Endothelial cell of umbilical vein (primary cell): ENCODE measurements around the gene RARRES2. TPM values are rescaled to one million over a fixed set of nuclear protein-coding genes. Genes with fewer than 3 reads are reported as not detected.

Experiments used
- BruUV-seq: library from RNA; stranded (reverse); fragments of 400-500 nt; replicated peaks from 2 replicates; lab custom pipeline; 2021; lab: Mats Ljungman, UMichigan
- CTCF ChIA-PET: fragments of 300-600, 350-600 bp; sonication (Branson Sonifier 250); formaldehyde crosslinking; loops from one replicate; lab custom pipeline; 2021; ENCODE audit warnings: antibody characterized with exemption, inconsistent platforms; lab: Charles Lee
- POLR2A ChIA-PET: fragments of 300-600, 350-600 bp; sonication (Branson Sonifier 250); formaldehyde crosslinking; loops from one replicate; lab custom pipeline; 2021; ENCODE audit warnings: antibody characterized with exemption, inconsistent platforms; lab: Charles Lee
- DNase-seq: peaks from one replicate; pipeline ENCODE4 v3.0.0-alpha.2; 2011; ENCODE audit warnings: low read depth, low spot score
- FAIRE-seq: peaks from 2 replicates; lab custom pipeline; 2011; peaks lifted over from hg19 to GRCh38; lab: Jason Lieb, UNC
- H2AFZ ChIP-seq: 2 replicates; pipeline ENCODE4 v1.6.0; 2012; ENCODE audit warnings: low read depth, low read length, control low read depth, inconsistent platforms
- H3K27ac ChIP-seq: 2 replicates; pipeline ENCODE4 v1.5.1; 2011; ENCODE audit warnings: low read depth, mild to moderate bottlenecking, control low read depth, low read length, moderate library complexity; ENCODE audit not compliant: insufficient read depth
- H3K27me3 ChIP-seq, 2 experiments: 2 replicates each; pipeline versions ENCODE4 v1.6.0 to v1.6.1; 2011; ENCODE audit warnings: low read length in 2 of 2, mixed read lengths in 1 of 2; ENCODE audit not compliant: control insufficient read depth in 2 of 2, insufficient read depth in 2 of 2
- H3K36me3 ChIP-seq, 2 experiments: 2 replicates in 1 of 2; 3 replicates in 1 of 2; pipeline ENCODE4 v1.5.1; 2011; ENCODE audit warnings: low read length in 2 of 2, mild to moderate bottlenecking in 1 of 2, moderate library complexity in 1 of 2; ENCODE audit not compliant: control insufficient read depth in 2 of 2, insufficient read depth in 2 of 2; ENCODE audit errors: extremely low read depth in 1 of 2
- H3K4me1 ChIP-seq: 3 replicates; pipeline ENCODE4 v1.5.1; 2011; ENCODE audit warnings: mild to moderate bottlenecking, low read length; ENCODE audit not compliant: control insufficient read depth, insufficient read depth; ENCODE audit errors: extremely low read depth
- H3K4me2 ChIP-seq: 2 replicates; pipeline ENCODE4 v1.6.1; 2011; ENCODE audit warnings: low read length, control low read depth, mixed read lengths; ENCODE audit not compliant: insufficient read depth
- H3K4me3 ChIP-seq, 3 experiments: fragments of 200-600 bp in 1 of 3; sonication (generic), shearing (Covaris generic) in 1 of 3; replicated peaks in 1 of 3; 2 replicates each; pipeline ENCODE4 v1.5.1; 2011 to 2016; ENCODE audit warnings: control low read depth in 3 of 3, low read length in 3 of 3, mild to moderate bottlenecking in 2 of 3, inconsistent platforms in 1 of 3, low read depth in 1 of 3, moderate library complexity in 1 of 3; ENCODE audit not compliant: insufficient read depth in 1 of 3
- H3K79me2 ChIP-seq: 2 replicates; pipeline ENCODE4 v1.6.0; 2012; ENCODE audit warnings: low read length, inconsistent platforms; ENCODE audit not compliant: control insufficient read depth, insufficient read depth
- H3K9ac ChIP-seq: replicated peaks from 2 replicates; pipeline ENCODE3; 2011; ENCODE audit warnings: low read length, control low read depth; ENCODE audit not compliant: insufficient read depth; ENCODE audit errors: extremely low read depth
- H3K9me1 ChIP-seq: replicated peaks from 3 replicates; pipeline ENCODE4 v1.6.0; 2011; ENCODE audit warnings: mild to moderate bottlenecking, low read length; ENCODE audit not compliant: control insufficient read depth, insufficient read depth; ENCODE audit errors: extremely low read depth
- H3K9me3 ChIP-seq: replicated peaks from 2 replicates; pipeline ENCODE4 v1.5.1; 2012; ENCODE audit warnings: low read length, inconsistent platforms; ENCODE audit not compliant: control insufficient read depth, insufficient read depth
- H4K20me1 ChIP-seq: replicated peaks from 2 replicates; pipeline ENCODE3; 2011; ENCODE audit warnings: mild to moderate bottlenecking, low read length; ENCODE audit not compliant: control insufficient read depth, insufficient read depth; ENCODE audit errors: extremely low read depth
- CTCF ChIP-seq, 2 donors: IDR thresholded peaks; 1 replicate in 1 of 2; 2 replicates in 1 of 2; pipeline ENCODE4 v1.5.1; 2011; ENCODE audit warnings: low read length in 2 of 2, mild to moderate bottlenecking in 2 of 2, moderate library complexity in 2 of 2, control low read depth in 1 of 2, inconsistent platforms in 1 of 2, low read depth in 1 of 2; ENCODE audit not compliant: insufficient read depth in 1 of 2; ENCODE audit errors: extremely low read depth in 1 of 2
- EZH2 ChIP-seq: IDR thresholded peaks from 2 replicates; pipeline ENCODE4 v1.6.1; 2012; ENCODE audit warnings: borderline replicate concordance, low read depth, mild to moderate bottlenecking, moderate library complexity, low read length, inconsistent platforms; ENCODE audit not compliant: severe bottlenecking
- FOS ChIP-seq: IDR thresholded peaks from 2 replicates; pipeline ENCODE4 v1.6.1; 2011; ENCODE audit warnings: mild to moderate bottlenecking, low read length, moderate library complexity, borderline replicate concordance; ENCODE audit not compliant: insufficient read depth
- GATA2 ChIP-seq: IDR thresholded peaks from 2 replicates; pipeline ENCODE4 v1.7.0; 2011; ENCODE audit warnings: low read depth, mild to moderate bottlenecking, moderate library complexity, mixed read lengths, low read length; ENCODE audit not compliant: insufficient read length, insufficient read depth
- JUN ChIP-seq: IDR thresholded peaks from 2 replicates; pipeline ENCODE4 v1.6.1; 2011; ENCODE audit warnings: borderline replicate concordance, low read depth; ENCODE audit not compliant: insufficient read length, insufficient read depth
- MAX ChIP-seq: IDR thresholded peaks from 2 replicates; pipeline ENCODE4 v1.6.1; 2011; ENCODE audit not compliant: insufficient read depth, insufficient read length
- MYC ChIP-seq: IDR thresholded peaks from one replicate; pipeline ENCODE4 v1.6.1; 2011; ENCODE audit warnings: mild to moderate bottlenecking, low read depth, low read length
- POLR2A ChIP-seq: IDR thresholded peaks from 2 replicates; pipeline ENCODE4 v1.6.1; 2012; ENCODE audit warnings: low read depth, mild to moderate bottlenecking, control low read depth, low read length
- POLR2AphosphoS5 ChIP-seq: IDR thresholded peaks from 2 replicates; pipeline ENCODE4 v1.6.1; 2012; ENCODE audit warnings: low read depth, mild to moderate bottlenecking, control low read depth, low read length, moderate library complexity; ENCODE audit not compliant: insufficient read depth
- dilution Hi-C: fragments of 300-500 bp; cut with MboI; formaldehyde crosslinking; loops from one replicate; pipeline ENCODE4 v1.15.0; 2019; ENCODE audit warnings: low sequenced_read_pairs; ENCODE audit not compliant: extremely low pct_ligation_motif_present
- intact Hi-C: fragments of 100-400 bp; cut with micrococcal nuclease; formaldehyde crosslinking; loops from one replicate; pipeline ENCODE4 v1.10.0; 2022
- polyA plus RNA-seq, 4 experiments: library from polyadenylated mRNA; depleted of rRNA in 3 of 4; stranded (reverse) in 3 of 4; unstranded in 1 of 4; fragments of >200 nt; gene quantifications; 2 replicates each; pipeline versions ENCODE4 v1.2.1 to v1.2.3, GENCODE V29; 2011 to 2012; ENCODE audit warnings: missing spikeins in 1 of 4
- total RNA-seq: library from RNA; stranded (reverse); gene quantifications from 2 replicates; pipeline ENCODE4 v1.2.3, GENCODE V29; 2021

Gene RARRES2
- total and polyA plus RNA-seq, 2 donors (not counting 3 experiments of a cell fraction or from before 2014, with no cell fraction given), result not detected

- no TSS peak for BruUV-seq
- dilution Hi-C loops, result no loop called here
- POLR2A ChIA-PET, result no interaction called here
- no peaks in the 10 kb centered on the region for H3K27me3 ChIP-seq
- no peak for FAIRE-seq
- H3K27ac ChIP-seq, result no peak overlapping the region
- no peak overlapping the region for H2AFZ ChIP-seq
- H3K4me2 ChIP-seq, result no peak overlapping the region
- no peaks in the 10 kb centered on the region for H3K9me3 ChIP-seq
- TF ChIP-seq CTCF (IDR thresholded peaks at IDR 0.05; ENCODE audit: extremely low read depth in 1 of 2, insufficient read depth in 1 of 2, low read depth in 1 of 2, low read length in 2 of 2) (no peak), MAX (no peak), MYC (no peak), POLR2A (no peak), POLR2AphosphoS5 (no peak), FOS (no peak), GATA2 (no peak), EZH2 (no peak), JUN (no peak)
- no peaks in the 10 kb centered on the region for H3K4me1 ChIP-seq
- CTCF ChIA-PET, result interaction anchor here (1.1 to 1.9 kb wide), 3 partner anchors 12 to 63 kb away, joined by 3 to 6 read pairs (median 3); no protein-coding TSS in a partner anchor
- no peaks in the 10 kb centered on the region for H3K79me2 ChIP-seq
- H3K36me3 ChIP-seq, result no peaks in the 10 kb centered on the region
- no peaks in the 10 kb centered on the region for H4K20me1 ChIP-seq
- H3K4me3 ChIP-seq, result no peak overlapping the region
- no peaks in the 10 kb centered on the region for H3K9me1 ChIP-seq
- intact Hi-C loops, result loop anchor here (2.0 to 5.0 kb wide), 3 partner anchors 21 to 397 kb away; partner anchors contain the start of gene ZNF775
- no peak for DNase-seq
- H3K9ac ChIP-seq, result no peak overlapping the region
These were observed 16.5 kb upstream of the RARRES2 start for GRCh38 chr7:150357771-150358427.
